SK-N-MC (cell line): ENCODE results near the gene RILP.

Source experiments
- EZH2 ChIP-seq: fragments of 200-600 bp; sonication (generic); IDR thresholded peaks from one replicate; pipeline ENCODE4 v1.6.1; 2017; ENCODE audit warnings: antibody characterized with exemption
- FOXP2 ChIP-seq: optimal IDR thresholded peaks from 2 replicates; pipeline ENCODE3; 2011; ENCODE audit warnings: mild to moderate bottlenecking, moderate library complexity; ENCODE audit not compliant: insufficient read depth; ENCODE audit errors: extremely low read length, control extremely low read depth
- POLR2AphosphoS5 ChIP-seq: IDR thresholded peaks from 2 replicates; pipeline ENCODE4 v1.6.1; 2012; ENCODE audit warnings: mild to moderate bottlenecking, low read depth, low read length, borderline replicate concordance

- TF ChIP-seq EZH2: no peak
- TF ChIP-seq FOXP2: no peak
- no peak for TF ChIP-seq POLR2AphosphoS5
These were observed 29.2 kb downstream of the RILP start for GRCh38 chr17:1620486-1620885.
